Lung (tissue), 12 donors: ENCODE measurements around the gene CAPN2. TPM values are rescaled to one million over a fixed set of nuclear protein-coding genes. Genes with fewer than 3 reads are reported as not detected.
"Not testable (repeated sequence)": the region's sequence is repeated elsewhere in the genome, so short reads cannot be mapped to it uniquely, and the experiment has no call there.

Experiments used
- ATAC-seq: fragments of 200-7000 bp; cut with Tn5 transposase; one replicate; pipeline ENCODE4 v1.9.1; 2020; ENCODE audit warnings: moderate number of reproducible peaks; ENCODE audit not compliant: insufficient read depth, low FRiP score
- DNase-seq, 3 donors: peaks; one replicate each; pipeline ENCODE4 v3.0.0-alpha.2; 2013 to 2017
- H3K27ac ChIP-seq, 2 donors: one replicate each; pipeline ENCODE4 v1.5.1; 2013; ENCODE audit warnings: mild to moderate bottlenecking in 2 of 2, moderate library complexity in 2 of 2, control low read depth in 1 of 2, inconsistent platforms in 1 of 2, low read depth in 1 of 2, low read length in 1 of 2
- H3K27me3 ChIP-seq, 3 donors: one replicate each; pipeline ENCODE4 v1.5.1; 2013; ENCODE audit warnings: low read length in 2 of 3; ENCODE audit not compliant: control insufficient read depth in 3 of 3, insufficient read depth in 3 of 3
- H3K36me3 ChIP-seq, 4 donors: one replicate each; pipeline ENCODE4 v1.5.1; 2013; ENCODE audit warnings: low read length in 4 of 4, mild to moderate bottlenecking in 1 of 4, moderate library complexity in 1 of 4; ENCODE audit not compliant: control insufficient read depth in 4 of 4, insufficient read depth in 4 of 4
- H3K4me1 ChIP-seq, 5 donors: one replicate each; pipeline ENCODE4 v1.5.1; 2013; ENCODE audit warnings: low read length in 5 of 5, mild to moderate bottlenecking in 2 of 5, moderate library complexity in 1 of 5; ENCODE audit not compliant: control insufficient read depth in 5 of 5, insufficient read depth in 5 of 5
- H3K4me3 ChIP-seq: one replicate; pipeline ENCODE4 v1.5.1; 2013; ENCODE audit warnings: mild to moderate bottlenecking, control low read depth, moderate library complexity
- H3K9ac ChIP-seq, 2 donors: one replicate each; pipeline ENCODE4 v1.5.1; 2013; ENCODE audit warnings: low read length in 2 of 2, control low read depth in 1 of 2; ENCODE audit not compliant: insufficient read depth in 1 of 2
- H3K9me3 ChIP-seq, 4 donors: one replicate each; pipeline ENCODE4 v1.5.1; 2013; ENCODE audit warnings: low read length in 3 of 4, mild to moderate bottlenecking in 1 of 4, moderate library complexity in 1 of 4; ENCODE audit not compliant: control insufficient read depth in 4 of 4, insufficient read depth in 3 of 4
- WGBS, 2 donors: extraction: QIAGEN DNeasy Blood & Tissue Kit; methylation state at CpG; one replicate each; pipeline ENCODE4 v1.1.7; 2013; 5-methylcytosine and 5-hydroxymethylcytosine counted together
- polyA plus RNA-seq, 2 donors: library from polyadenylated mRNA; stranded (reverse); fragments of 200-250 nt; gene quantifications; one replicate each; pipeline ENCODE4 v1.2.1, GENCODE V29; 2013
- total RNA-seq, 2 donors: library from RNA; depleted of rRNA in 1 of 2; stranded (reverse); fragments of >200 nt in 1 of 2; gene quantifications; one replicate each; pipeline ENCODE4 v1.2.1, GENCODE V29; 2014 to 2021
- TF ChIP-seq, protein P1 (sequence below): IDR thresholded peaks from 2 replicates; pipeline ENCODE4 v1.5.1; 2012; ENCODE audit warnings: mild to moderate bottlenecking; ENCODE audit errors: control extremely low read depth, extremely low read depth
- donor health status: control.
- donor health status: control.
- donor health status: Bipolar disorder and iron deficiency.
- donor health status: healthy.
- donor health status: DM: yes; HTN: yes; CAD: no.

CAPN2 gene
- total and polyA plus RNA-seq, 4 donors = 144 to 353 (median 168) TPM

DNA sequence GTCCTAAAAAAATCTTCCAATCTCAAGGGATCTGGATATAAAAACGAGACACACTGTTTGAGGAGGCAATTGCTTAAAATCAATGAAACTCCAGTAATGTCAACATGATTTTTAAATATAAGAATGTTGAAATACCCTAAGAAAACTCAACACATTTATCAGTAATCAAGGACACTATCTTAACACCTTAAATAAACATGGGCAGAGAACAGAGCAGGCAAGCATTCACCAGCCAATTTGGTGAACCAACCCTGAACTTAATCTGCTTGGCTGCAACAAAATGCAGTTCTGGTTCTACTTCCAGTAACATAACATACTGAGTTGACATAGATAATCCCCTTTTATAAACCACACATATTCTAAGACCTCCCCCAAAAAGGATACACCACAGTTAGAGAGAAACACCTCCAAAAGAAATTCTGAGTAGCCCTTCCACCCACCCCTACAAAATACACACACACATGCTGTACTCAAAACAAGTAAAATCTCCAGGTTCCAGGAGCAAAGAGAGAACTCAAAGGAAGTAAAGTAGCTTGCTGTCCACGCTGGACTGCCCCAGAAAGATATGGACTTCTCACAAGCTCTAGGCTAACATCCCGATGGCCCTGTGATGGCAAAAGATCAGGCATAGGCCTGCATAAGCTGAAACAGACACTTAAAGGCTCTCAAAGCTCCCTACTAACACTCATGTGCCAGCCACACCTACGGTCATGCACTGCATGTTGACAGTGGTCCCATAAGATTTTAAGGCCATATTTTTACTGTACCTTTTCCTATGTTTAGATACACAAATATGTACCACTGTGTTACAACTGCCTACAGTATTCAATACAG lies 102.9 kb downstream of the CAPN2 start:
- no peaks in the 10 kb centered on the region for H3K9me3 ChIP-seq
- no peak overlapping the region for H3K4me3 ChIP-seq
- 58 to 82% methylated on average over 4 of the region's 4 CpGs for WGBS, 2 donors
- H3K27me3 ChIP-seq = no peaks in the 10 kb centered on the region
- H3K4me1 ChIP-seq = peaks cover 0 to 2% (median 0%) of the 10 kb centered on the region in 5 donors
- ATAC-seq (no peak), DNase-seq (no peak)
- H3K27ac ChIP-seq = peak overlapping the region in 1 of 2 donors; percentile 70
- peaks cover 8 to 18% (median 14%) of the 10 kb centered on the region in 4 donors for H3K36me3 ChIP-seq
- H3K9ac ChIP-seq = no peak overlapping the region
- TF ChIP-seq, protein P1, sequence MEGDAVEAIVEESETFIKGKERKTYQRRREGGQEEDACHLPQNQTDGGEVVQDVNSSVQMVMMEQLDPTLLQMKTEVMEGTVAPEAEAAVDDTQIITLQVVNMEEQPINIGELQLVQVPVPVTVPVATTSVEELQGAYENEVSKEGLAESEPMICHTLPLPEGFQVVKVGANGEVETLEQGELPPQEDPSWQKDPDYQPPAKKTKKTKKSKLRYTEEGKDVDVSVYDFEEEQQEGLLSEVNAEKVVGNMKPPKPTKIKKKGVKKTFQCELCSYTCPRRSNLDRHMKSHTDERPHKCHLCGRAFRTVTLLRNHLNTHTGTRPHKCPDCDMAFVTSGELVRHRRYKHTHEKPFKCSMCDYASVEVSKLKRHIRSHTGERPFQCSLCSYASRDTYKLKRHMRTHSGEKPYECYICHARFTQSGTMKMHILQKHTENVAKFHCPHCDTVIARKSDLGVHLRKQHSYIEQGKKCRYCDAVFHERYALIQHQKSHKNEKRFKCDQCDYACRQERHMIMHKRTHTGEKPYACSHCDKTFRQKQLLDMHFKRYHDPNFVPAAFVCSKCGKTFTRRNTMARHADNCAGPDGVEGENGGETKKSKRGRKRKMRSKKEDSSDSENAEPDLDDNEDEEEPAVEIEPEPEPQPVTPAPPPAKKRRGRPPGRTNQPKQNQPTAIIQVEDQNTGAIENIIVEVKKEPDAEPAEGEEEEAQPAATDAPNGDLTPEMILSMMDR = no peak

DNA sequence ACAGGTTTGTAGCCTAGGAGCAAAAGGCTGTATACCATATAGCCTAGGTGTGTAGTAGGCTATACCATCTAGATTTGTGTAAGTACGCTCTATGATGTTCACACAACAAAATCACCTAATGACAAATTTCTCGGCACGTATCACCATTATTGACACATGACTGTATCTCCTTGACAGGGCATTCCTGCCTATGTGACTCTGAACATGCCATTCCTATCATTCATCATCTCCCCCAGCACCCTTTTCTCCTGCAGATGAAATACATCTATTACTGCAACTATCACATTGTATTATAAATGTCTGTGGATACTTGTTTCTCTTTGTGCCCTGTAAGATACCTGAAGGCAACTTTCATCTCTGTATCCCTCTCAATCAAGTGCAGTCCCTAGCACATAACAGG lies 103.5 kb downstream of the CAPN2 start:
- DNase-seq (no peak), ATAC-seq (peak; percentile 41)
- Histone ChIP-seq H3K4me3 (no peak overlapping the region), H3K36me3 (peaks cover 11 to 24% (median 16%) of the 10 kb centered on the region in 4 donors), H3K4me1 (peaks cover 0 to 6% (median 0%) of the 10 kb centered on the region in 5 donors), H3K27ac (no peak overlapping the region), H3K27me3 (no peaks in the 10 kb centered on the region), H3K9me3 (no peaks in the 10 kb centered on the region), H3K9ac (no peak overlapping the region)
- TF ChIP-seq, protein P1 = no peak
- WGBS, 2 donors = 75 to 88% methylated on average over 3 of the region's 3 CpGs

DNA sequence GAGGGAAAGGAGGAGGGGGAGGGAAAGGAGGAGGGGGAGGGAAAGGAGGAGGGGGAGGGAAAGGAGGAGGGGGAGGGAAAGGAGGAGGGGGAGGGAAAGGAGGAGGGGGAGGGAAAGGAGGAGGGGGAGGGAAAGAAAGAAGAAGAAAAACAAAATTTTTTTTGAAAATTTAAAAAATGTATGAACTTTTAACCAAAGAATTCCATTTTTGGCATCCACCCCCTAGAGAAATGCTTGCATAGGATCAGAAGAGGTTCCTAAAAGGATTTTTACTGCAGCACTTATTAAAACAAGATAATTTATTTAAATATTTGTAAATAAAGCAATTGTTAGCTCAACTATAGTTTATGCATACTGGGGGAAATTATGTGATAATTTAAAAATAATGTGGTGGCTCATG lies 104.9 kb downstream of the CAPN2 start:
- ATAC-seq, H3K27me3 ChIP-seq: not testable (repeated sequence)
- H3K36me3 ChIP-seq = peaks cover 9 to 26% (median 16%) of the 10 kb centered on the region in 4 donors

DNA sequence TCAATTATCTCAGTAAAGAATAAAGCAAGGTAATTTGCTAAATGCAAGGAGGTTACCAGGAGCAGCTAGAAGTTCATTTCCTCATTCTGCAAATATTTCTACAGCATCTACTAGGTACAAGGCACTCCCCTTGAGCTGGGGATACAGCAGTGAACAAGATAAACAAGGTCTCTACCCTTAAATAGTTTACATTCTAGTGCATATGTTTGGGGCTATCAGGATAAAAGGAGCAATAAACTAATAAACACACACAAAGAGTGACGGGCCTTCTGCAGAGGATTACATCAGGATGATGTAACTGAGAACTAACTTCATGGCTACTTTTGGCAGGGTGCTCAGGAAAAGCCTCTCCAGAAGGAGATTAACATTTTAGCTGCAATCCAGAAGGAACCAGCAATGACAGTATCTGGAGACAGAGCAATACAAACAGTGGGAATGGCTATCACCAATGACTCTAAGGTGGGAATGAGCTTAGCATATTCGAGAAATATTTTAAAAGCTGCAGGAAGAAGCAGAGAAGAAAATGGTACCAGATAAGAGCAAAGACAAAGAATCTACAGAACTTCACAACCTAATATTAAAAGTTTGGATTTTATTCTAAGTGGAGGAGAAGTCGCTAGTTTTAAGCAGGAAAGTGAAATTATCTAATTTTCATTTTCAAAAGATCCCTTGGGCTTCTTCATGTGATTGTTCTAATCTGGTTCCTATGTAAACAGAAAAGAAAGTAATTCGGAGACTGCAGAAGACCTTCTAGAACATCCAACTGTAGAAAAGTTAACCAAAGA lies 107.6 kb downstream of the CAPN2 start:
- H3K9me3 ChIP-seq = no peaks in the 10 kb centered on the region
- ATAC-seq = peak; percentile 3
- H3K4me1 ChIP-seq = peaks cover 0 to 9% (median 0%) of the 10 kb centered on the region in 5 donors
- TF ChIP-seq, protein P1 = no peak
- no peak overlapping the region for H3K4me3 ChIP-seq
- WGBS, 2 donors = 67 to 71% methylated on average over 4 of the region's 4 CpGs
- H3K27me3 ChIP-seq = no peaks in the 10 kb centered on the region
- peak in 2 of 3 donors; percentile 35 to 54 for DNase-seq
- no peak overlapping the region for H3K9ac ChIP-seq
- H3K36me3 ChIP-seq = peaks cover 4 to 16% (median 6%) of the 10 kb centered on the region in 4 donors
- H3K27ac ChIP-seq = peak overlapping the region in 1 of 2 donors; percentile 53

More for the DNA sequence above, 104.9 kb downstream of the CAPN2 start:
- not testable (repeated sequence) for H3K9me3 ChIP-seq, H3K27ac ChIP-seq, H3K9ac ChIP-seq, H3K4me1 ChIP-seq, H3K4me3 ChIP-seq
- DNase-seq = peak in 1 of 3 donors; percentile 56
